Kidney glomerular epithelial cell (primary cell): ENCODE data around the gene NUP188.

Experiments
- DNase-seq: peaks from one replicate; lab custom pipeline; 2025; lab: John Stamatoyannopoulos, UW

NUP188 gene, protein sequence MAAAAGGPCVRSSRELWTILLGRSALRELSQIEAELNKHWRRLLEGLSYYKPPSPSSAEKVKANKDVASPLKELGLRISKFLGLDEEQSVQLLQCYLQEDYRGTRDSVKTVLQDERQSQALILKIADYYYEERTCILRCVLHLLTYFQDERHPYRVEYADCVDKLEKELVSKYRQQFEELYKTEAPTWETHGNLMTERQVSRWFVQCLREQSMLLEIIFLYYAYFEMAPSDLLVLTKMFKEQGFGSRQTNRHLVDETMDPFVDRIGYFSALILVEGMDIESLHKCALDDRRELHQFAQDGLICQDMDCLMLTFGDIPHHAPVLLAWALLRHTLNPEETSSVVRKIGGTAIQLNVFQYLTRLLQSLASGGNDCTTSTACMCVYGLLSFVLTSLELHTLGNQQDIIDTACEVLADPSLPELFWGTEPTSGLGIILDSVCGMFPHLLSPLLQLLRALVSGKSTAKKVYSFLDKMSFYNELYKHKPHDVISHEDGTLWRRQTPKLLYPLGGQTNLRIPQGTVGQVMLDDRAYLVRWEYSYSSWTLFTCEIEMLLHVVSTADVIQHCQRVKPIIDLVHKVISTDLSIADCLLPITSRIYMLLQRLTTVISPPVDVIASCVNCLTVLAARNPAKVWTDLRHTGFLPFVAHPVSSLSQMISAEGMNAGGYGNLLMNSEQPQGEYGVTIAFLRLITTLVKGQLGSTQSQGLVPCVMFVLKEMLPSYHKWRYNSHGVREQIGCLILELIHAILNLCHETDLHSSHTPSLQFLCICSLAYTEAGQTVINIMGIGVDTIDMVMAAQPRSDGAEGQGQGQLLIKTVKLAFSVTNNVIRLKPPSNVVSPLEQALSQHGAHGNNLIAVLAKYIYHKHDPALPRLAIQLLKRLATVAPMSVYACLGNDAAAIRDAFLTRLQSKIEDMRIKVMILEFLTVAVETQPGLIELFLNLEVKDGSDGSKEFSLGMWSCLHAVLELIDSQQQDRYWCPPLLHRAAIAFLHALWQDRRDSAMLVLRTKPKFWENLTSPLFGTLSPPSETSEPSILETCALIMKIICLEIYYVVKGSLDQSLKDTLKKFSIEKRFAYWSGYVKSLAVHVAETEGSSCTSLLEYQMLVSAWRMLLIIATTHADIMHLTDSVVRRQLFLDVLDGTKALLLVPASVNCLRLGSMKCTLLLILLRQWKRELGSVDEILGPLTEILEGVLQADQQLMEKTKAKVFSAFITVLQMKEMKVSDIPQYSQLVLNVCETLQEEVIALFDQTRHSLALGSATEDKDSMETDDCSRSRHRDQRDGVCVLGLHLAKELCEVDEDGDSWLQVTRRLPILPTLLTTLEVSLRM (N-terminal part only)

DNA sequence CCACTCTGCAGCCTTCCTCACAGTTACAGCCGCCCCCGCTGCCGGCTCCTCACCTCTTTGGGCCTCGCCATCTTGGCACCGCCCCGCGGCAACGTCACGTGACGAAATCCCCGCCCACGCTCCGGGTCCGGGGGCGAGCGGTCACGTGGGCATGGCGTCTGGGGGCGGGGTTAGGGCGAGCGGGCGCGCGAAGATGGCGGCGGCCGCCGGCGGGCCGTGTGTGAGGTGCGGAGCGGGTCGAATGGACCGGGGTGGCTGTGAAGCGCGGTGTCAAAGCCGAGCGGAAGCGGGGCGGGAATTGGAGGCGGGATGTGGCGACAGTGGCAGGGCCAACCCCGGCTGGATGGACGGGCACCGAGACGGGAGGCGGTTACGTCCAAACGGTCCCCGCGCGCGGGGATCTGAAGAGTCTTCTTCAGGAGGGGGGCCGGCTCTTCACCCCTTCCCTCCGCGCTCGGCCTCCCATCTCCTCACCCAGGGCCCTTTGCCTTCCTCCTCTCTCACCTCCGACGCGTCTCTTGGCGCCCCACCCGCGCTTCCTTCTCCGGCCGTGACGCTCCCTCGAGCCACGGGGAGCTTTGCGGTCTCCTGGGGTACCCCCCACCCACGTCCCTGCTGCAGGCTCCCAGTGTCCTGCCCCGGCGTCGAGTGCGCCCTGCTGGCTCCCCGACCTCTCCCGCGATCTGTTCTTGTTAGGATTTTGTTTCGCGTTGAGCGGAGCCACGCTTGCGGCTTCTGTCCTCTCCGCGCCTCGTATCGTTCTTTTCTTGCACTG lies at the start of gene NUP188, which contains the start of gene DOLK:
NUP188 (plus strand) TSS at position 173 of the 775 bp plus-strand sequence; CDS start at position 194, 21 bp downstream.
DOLK (minus strand) TSS at position 77 of the 775 bp plus-strand sequence. CDS start 300 bp downstream, outside the sequence.
- DNase-seq: peak; percentile 60

DNA sequence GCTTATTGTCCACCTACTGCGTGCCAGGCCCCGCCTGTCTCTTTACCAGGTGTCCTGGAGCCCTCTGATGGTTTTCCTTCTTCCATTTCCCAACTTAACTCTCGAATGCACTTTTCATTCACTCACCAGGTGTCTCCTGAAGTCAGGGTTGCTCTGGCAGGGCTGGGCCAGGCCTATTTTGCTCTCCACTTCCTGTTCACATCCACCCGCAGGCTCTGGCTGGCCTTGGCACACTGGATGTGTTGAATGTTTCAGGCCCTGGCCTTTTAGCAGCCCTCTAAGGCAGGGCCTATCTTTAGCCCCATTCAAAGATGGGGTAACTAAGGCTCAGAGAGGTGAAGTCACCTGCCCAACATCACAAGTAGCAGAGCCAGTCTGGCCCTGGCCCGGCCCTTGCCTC lies 49.1 kb upstream of the NUP188 start:
- DNase-seq: no peak

DNA sequence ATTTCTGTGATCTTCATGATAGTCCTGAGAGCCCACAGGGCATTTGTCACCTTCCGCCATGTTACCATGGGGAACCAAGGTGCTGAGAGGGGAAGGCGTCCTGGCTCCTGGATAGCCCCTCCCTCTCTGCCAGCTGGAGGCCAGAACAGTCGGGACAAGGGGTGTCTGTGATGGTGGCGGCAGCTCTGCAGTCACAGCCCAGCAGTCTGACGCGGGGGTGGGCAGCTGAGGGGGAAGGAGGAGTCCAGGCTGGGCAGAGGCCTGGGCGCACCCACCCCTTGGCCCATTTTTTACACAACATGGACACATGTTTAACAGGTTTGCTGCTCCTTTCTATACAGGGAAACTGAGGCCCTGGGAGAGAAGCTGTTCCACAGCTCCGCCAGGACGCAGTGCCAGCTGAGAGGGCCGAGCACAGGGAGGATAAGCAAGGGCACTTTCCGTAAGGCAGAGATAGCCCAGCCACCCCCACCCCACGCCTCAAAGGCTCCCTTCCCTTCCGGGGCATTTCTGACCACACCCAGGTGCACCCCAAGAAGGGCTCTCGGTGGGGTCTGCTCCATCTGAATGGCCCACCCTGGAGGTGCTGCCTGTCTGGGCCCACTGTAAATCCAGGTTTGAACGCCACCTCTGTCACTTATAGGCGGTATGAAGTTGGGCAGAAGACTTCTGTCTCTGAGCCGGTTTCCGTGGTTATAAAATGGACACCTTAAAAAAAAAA lies 48.5 kb upstream of the NUP188 start:
- DNase-seq: no peak

DNA sequence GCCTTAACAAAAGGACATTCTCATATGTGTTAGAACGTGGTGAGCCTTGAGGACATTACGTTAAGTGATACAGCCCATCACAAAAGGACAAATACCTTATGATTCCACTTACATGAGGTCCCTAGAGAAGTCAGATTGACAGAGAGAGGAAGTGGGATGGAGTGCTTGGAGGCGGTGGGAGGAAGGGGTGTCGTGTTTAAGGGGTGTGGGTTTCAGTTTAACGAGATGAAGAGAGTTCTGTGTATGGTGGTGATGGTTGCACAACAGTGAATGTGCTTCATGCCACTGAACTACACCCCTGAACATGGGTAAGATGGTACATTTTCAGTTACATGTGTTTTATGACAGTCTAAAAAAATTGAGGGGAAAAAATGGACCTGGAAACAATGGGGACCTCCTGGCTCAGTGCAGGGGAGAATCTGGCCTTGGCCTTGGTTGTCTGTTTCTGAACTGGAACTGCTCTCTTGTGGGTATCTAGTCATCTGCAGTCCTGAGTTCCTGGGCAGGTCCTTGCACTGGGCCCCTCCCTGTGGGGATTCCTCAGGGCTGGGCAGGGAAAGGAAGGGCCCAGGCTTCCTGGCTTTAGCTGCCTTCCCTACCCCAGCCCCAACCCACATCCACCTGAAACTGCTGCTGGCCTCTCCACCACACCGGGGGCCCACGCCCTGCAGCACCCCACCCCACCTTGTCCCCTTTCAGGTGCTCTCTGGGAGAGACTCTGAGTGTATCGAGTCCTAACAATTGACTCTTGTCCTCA lies 47.8 kb upstream of the NUP188 start:
- DNase-seq: no peak

DNA sequence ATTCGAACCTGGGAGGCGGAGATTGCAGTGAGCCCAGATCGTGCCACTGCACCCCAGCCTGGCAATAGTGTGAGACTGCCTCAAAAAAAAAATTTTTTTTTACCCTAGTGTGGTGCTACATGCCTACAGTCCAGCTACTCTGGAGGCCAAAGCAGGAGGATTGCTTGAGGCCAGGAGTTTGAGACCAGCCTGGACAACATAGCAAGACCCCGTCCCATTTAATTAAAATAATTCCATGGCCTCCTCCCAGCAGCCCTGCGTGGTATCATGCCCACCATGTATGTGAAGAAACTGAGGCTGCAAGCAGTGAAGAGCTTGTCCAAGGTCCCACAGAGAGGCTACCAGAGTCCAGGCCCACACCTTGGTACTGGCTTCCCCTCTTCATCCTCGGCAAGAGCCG lies 46.1 kb upstream of the NUP188 start:
- DNase-seq: no peak

DNA sequence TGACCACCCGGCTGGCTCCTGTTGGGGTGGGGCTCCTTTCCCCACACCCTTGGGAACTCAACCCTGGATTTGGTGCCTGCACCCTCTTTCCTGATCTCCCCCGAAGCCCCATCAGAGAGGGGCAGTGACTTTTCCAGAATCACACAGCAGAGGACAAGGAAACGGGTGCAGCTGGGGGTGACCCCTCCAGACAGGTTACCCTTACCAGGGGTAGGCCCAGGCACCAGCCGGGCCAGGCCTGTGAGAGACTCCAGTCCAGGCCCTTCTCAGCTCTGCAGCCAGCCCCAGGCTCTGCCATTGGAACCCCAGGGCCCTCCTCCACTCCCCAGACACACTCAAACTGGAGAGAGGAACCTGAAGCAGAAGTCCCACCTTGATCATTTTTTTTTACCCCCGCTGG lies 45.7 kb upstream of the NUP188 start:
- DNase-seq: no peak

DNA sequence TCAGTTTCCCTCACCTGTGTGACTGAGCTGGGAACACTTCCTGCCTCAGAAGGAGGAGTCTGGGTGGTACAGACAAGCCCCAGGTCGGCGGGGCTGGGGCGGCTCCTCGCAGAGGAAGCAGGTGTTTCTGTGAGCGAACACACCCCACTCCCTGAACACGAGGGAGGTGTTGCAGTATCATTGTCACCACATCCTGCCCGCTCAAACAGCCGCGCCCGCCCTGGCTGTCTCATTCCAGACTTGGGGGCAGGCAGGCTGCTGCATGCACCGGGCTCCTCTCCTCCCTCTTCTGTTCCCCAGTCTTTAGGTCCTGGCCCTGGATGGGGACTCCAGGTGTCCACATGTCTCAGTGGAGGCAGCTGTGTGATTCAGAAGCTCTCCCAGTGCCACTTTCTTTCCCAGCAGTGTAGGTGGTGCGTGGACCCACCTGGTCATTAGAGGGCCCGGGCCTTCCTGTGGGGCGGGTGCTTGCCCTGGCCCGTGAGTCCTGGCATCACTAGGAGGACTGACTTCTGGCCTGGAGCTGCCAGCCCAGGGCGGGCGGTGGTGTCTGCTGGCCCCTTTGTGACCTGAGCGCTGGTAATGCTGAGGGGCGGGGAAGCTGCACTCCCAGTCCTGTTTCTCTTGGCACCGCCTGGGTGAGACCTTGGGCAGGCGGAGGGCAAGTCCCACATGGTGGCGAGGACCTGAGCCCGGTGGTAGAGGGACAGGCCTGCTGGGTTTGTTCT lies 45.0 kb upstream of the NUP188 start:
- DNase-seq: no peak

DNA sequence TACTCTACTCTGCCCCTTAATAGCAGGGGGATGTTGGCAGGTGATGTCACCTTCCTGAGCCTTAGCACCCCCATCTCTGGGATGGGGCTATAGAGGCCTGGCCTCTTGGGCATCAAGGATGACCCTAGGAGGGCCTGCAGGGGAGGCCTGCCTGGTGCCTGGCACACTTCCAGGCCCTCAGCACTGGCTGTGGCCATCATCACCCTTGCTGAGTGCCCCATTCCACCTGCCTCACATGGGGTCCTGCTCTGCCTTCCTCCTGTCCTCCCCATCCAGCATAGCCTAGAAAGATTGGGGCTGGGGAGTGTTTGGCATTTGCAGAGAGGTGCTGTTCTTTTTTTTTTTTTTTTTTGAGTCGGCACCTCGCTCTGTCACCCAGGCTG lies 44.4 kb upstream of the NUP188 start:
- no peak for DNase-seq

DNA sequence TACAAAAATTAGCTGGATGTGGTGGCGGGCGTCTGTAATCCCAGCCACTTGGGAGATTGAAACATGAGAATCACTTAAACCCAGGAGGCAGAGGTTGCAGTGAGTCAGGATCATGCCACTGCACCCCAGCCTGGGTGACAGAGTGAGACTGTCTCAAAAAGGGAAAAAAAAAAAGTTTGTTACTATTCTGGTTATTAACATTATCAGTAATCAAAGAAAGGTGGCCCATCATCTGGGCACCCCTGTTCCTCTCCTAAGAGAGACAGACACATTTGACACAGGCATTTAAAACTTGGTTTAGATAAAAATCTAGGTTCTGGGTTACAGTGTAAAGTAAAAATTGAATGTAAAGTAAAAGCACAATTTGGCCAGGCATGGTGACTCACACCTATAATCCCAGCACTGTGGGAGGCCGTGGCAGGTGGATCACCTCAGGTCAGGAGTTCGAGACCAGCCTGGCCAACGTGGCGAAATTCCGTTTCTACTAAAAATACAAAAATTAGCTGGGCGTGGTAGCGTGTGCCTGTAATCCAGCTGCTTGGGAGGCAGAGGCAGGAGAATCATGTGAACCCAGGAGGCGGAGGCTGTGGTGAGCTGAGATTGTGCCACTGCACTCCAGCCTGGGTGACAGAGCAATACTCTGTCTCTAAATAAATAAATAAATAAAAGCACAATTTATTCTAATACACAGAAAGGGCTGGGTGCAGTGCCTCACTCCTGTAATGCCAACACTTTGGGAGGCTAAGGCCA lies 43.5 kb upstream of the NUP188 start:
- no peak for DNase-seq

DNA sequence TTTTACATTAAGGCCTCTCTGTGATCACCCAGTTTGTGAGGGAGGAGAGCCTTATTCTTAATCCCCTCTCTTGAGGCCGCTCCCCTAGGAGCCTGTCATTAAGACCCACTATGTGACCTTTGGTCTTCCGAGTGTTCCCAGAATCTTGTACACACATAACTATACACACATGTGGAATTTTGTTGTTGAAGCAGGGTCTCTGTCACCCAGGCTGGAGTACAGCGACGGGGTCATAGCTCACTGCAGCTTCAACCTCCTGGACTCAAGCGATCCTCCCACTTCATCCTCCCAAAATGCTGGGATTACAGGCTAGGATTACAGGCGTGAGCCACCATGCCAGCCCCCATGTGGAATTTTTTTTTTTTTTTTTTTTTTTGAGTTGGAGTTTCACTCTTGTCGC lies 41.5 kb upstream of the NUP188 start:
- no peak for DNase-seq

DNA sequence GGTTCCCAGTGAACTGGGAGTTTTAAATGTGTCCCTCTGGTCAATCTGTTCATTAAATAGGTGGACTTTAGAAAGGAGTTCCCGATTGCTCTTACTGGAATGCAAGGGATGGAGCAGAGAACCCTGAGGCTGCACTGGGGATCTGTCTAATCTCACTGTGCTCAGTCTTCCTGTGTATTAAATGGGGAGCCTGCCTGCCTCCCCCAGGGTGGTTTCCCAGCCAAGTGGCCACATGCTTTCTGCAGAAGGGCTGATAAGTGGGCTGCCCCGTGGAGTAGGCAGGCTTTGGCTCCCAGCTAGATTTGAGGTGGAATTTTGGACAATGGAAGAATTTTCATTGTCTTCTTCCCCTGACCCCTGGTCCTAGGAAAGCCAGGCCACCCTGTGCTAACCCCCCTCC lies 40.8 kb upstream of the NUP188 start:
- DNase-seq: no peak

DNA sequence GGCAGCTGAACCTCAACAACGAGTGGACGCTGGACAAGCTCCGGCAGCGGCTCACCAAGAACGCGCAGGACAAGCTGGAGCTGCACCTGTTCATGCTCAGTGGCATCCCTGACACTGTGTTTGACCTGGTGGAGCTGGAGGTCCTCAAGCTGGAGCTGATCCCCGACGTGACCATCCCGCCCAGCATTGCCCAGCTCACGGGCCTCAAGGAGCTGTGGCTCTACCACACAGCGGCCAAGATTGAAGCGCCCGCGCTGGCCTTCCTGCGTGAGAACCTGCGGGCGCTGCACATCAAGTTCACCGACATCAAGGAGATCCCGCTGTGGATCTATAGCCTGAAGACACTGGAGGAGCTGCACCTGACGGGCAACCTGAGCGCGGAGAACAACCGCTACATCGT lies 39.1 kb upstream of the NUP188 start:
- DNase-seq: no peak

DNA sequence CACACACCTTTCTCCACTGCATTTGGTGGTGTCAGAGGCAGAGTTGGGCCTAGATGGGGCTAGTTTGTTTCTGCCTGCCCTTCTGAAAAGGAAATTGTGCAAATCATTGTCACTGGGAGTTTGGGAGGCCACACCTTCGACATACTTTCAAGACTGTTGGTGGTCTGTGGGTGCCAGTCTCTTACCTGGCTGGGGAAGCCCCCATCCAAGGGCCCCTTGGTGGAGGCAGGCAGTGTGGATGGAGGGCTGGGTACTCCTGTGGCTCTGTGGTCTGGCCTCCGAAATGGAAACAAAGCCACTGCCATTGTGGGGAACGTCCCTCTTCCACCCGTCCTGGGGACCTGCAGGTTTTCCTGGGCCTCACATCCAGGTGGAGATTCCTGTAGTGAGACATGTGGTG lies 37.6 kb upstream of the NUP188 start:
- DNase-seq: no peak

DNA sequence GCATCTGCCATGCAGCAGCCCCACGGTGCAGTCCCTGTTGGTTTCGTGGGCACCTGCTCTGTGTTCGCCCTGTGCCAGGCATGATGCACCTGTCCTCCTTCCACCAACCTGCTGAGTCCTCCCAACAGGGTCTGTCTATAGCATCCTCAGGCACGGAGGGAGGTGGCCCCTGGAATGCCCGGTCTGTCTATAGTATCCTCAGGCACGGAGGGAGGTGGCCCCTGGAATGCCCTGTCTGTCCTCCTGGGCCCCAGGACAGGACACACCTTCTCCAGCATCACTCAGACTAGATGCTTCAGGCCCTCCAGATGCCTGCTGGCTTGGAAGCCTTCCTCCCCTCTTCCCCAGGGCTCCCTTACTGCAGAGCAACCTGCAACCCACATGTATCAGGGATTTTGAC lies 36.6 kb upstream of the NUP188 start:
- DNase-seq: no peak

DNA sequence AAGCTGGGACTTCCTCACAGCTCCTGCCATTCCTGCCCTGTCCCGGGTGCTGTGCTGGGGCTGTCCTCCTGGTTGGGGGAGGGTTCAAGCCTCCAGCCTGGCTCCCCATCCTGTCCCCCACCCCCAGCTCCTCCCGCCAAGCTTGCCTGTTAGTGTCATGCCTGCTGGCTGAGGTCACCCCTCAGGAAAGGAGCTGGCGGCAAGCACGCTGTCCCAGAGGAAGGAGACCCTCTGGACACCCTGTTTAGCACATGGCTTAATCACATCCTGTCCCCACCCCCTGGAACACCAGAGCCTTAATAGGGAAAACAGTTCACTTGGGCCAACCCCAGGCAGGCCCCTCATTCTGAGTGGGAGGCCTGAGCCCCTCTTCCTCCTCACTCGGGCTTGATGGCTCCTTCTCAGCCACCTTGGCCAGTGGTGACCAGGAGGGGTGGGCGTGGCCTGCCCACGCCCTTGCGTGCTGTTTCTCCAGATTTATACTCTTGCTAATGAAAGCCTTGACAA lies 35.9 kb upstream of the NUP188 start:
- DNase-seq: peak; percentile 50

DNA sequence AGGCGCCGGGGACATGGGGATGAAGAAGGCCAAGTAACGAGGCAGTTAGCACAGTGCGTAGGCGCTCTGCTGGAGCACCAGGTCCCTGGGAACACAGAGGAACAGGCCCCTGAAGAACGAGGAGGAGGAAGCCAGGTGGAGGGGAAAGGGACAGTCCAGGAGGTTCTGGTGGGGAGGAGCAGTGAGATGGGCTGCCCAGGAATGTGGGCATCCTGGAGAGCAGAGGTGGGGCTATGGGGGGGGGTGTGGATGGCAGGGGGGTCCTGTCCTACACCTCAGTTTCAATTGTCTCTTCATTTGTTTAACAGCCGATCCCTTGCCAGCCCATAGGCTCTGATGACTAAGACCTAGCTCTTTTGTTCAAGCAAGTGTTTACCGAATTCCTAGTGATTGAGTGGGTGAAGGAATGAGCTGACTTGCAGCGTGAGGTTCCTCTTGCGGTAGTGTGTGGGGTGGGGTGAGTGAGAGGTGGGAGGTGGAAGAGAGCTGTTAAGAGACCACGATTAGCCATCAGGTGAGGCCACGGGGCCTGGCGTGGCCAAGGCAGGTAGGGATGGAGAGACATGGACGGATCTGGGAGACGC lies 35.1 kb upstream of the NUP188 start:
- peak; percentile 84 for DNase-seq

DNA sequence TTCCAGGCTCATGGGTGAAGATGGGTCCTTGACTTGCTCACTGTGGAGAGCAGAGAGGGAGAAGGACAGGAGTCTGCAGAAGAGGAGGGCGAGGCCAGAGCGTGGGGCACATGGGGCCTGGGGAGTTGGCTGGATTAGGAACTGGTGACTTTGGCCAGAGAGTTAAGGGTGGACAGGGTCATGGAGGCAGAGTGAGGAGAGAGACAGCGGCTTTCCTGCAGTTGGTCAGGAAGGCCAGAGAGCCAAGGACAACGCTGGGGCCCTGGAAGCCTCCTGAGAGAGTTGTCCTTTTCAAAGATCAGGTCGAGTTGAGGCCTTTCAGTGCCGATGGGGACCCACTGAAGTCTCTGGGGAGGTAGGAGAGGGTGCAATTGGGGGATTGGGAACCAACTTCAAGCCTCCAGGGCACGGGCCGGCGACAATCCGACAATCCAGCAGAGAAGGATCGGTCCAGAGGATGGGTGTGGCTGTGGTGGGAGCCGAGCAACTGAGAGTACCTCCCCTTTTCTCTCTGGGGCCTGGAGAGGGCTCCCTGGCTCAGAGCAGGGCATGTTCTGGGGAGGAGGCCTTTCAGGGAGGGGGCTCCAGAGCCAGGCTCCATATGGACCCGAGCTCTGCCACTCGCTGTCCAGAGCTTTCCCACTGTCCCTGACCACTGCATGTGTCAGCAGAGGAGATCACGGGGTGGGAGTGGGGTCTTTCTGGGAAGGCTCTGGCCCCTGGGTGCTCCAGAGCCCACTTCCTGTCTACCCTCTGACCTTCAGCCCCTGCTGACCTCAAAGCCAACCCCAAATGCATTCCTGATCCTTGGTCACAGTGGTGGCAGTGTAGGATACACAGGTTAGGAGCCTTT lies 34.2 kb upstream of the NUP188 start:
- DNase-seq: no peak
